Stimulated activated naive CD8-positive, alpha-beta T cell treated with anti-CD3 and anti-CD28 coated beads, Interleukin-15, Interleukin-2, amounts not matched to agents 100 ng/mL and 50 ng/mL, for 24 hours (primary cell): Measurements from ENCODE around the gene ANGPTL8.

Source experiments
- H3K27ac Mint-ChIP-seq: one replicate; pipeline ENCODE4 v1.8.0; 2021; ENCODE audit warnings: mild to moderate bottlenecking, mixed read lengths
- H3K27me3 Mint-ChIP-seq: one replicate; pipeline ENCODE4 v1.8.0; 2021; ENCODE audit warnings: mixed read lengths
- H3K36me3 Mint-ChIP-seq: one replicate; pipeline ENCODE4 v1.8.0; 2021; ENCODE audit warnings: low read depth, mixed read lengths
- H3K4me1 Mint-ChIP-seq: one replicate; pipeline ENCODE4 v1.8.0; 2021; ENCODE audit warnings: low read depth, mixed read lengths
- H3K4me3 Mint-ChIP-seq: one replicate; pipeline ENCODE4 v1.8.0; 2021; ENCODE audit warnings: mild to moderate bottlenecking, mixed read lengths
- H3K9me3 Mint-ChIP-seq: one replicate; pipeline ENCODE4 v1.8.0; 2021; ENCODE audit warnings: mixed read lengths

Gene ANGPTL8

GRCh38 chr19:11274533-11275086 is 35.2 kb downstream of the ANGPTL8 start:
- Mint-ChIP-seq H3K9me3 (no peaks in the 10 kb centered on the region), H3K36me3 (no peaks in the 10 kb centered on the region), H3K4me1 (peaks cover 3% of the 10 kb centered on the region), H3K27ac (no peak overlapping the region), H3K4me3 (no peak overlapping the region), H3K27me3 (peaks cover 36% of the 10 kb centered on the region)

GRCh38 chr19:11278670-11279069 is 39.3 kb downstream of the ANGPTL8 start:
- no peak overlapping the region for H3K27ac Mint-ChIP-seq
- peaks cover 14% of the 10 kb centered on the region for H3K4me1 Mint-ChIP-seq
- H3K36me3 Mint-ChIP-seq: no peaks in the 10 kb centered on the region
- no peak overlapping the region for H3K4me3 Mint-ChIP-seq
- peaks cover 53% of the 10 kb centered on the region for H3K27me3 Mint-ChIP-seq
- H3K9me3 Mint-ChIP-seq: no peaks in the 10 kb centered on the region

- Mint-ChIP-seq H3K9me3 (no peaks in the 10 kb centered on the region), H3K4me1 (peaks cover 14% of the 10 kb centered on the region), H3K27me3 (peaks cover 51% of the 10 kb centered on the region), H3K27ac (peak overlapping the region; percentile 63), H3K4me3 (peak overlapping the region; percentile 39), H3K36me3 (no peaks in the 10 kb centered on the region)
These were observed 40.3 kb downstream of the ANGPTL8 start for GRCh38 chr19:11279505-11280236.

- peaks cover 47% of the 10 kb centered on the region for H3K27me3 Mint-ChIP-seq
- H3K4me3 Mint-ChIP-seq: no peak overlapping the region
- peaks cover 14% of the 10 kb centered on the region for H3K4me1 Mint-ChIP-seq
- H3K36me3 Mint-ChIP-seq: no peaks in the 10 kb centered on the region
- no peaks in the 10 kb centered on the region for H3K9me3 Mint-ChIP-seq
- no peak overlapping the region for H3K27ac Mint-ChIP-seq
These were observed 42.1 kb downstream of the ANGPTL8 start for GRCh38 chr19:11281356-11282049.

GRCh38 chr19:11284515-11284914 is 45.1 kb downstream of the ANGPTL8 start:
- H3K27me3 Mint-ChIP-seq: peaks cover 44% of the 10 kb centered on the region
- no peaks in the 10 kb centered on the region for H3K9me3 Mint-ChIP-seq
- H3K27ac Mint-ChIP-seq: no peak overlapping the region
- no peak overlapping the region for H3K4me3 Mint-ChIP-seq
- H3K4me1 Mint-ChIP-seq: peaks cover 16% of the 10 kb centered on the region
- no peaks in the 10 kb centered on the region for H3K36me3 Mint-ChIP-seq

- H3K27me3 Mint-ChIP-seq: peaks cover 43% of the 10 kb centered on the region
- peaks cover 4% of the 10 kb centered on the region for H3K4me1 Mint-ChIP-seq
- no peaks in the 10 kb centered on the region for H3K36me3 Mint-ChIP-seq
- no peak overlapping the region for H3K4me3 Mint-ChIP-seq
- no peak overlapping the region for H3K27ac Mint-ChIP-seq
- no peaks in the 10 kb centered on the region for H3K9me3 Mint-ChIP-seq
These were observed 47.0 kb downstream of the ANGPTL8 start for GRCh38 chr19:11286312-11286974.

GRCh38 chr19:11288349-11288748 is 48.9 kb downstream of the ANGPTL8 start:
- Mint-ChIP-seq H3K4me1 (peaks cover 4% of the 10 kb centered on the region), H3K27me3 (peaks cover 33% of the 10 kb centered on the region), H3K9me3 (no peaks in the 10 kb centered on the region), H3K4me3 (no peak overlapping the region), H3K36me3 (no peaks in the 10 kb centered on the region), H3K27ac (no peak overlapping the region)

- Mint-ChIP-seq H3K4me1 (peaks cover 4% of the 10 kb centered on the region), H3K4me3 (no peak overlapping the region), H3K27ac (no peak overlapping the region), H3K9me3 (no peaks in the 10 kb centered on the region), H3K27me3 (peaks cover 22% of the 10 kb centered on the region), H3K36me3 (no peaks in the 10 kb centered on the region)
These were observed 50.8 kb downstream of the ANGPTL8 start for GRCh38 chr19:11290256-11290655.

GRCh38 chr19:11291415-11291814 is 52.0 kb downstream of the ANGPTL8 start:
- H3K36me3 Mint-ChIP-seq: no peaks in the 10 kb centered on the region
- peaks cover 4% of the 10 kb centered on the region for H3K4me1 Mint-ChIP-seq
- peaks cover 20% of the 10 kb centered on the region for H3K27me3 Mint-ChIP-seq
- no peaks in the 10 kb centered on the region for H3K9me3 Mint-ChIP-seq
- no peak overlapping the region for H3K27ac Mint-ChIP-seq
- H3K4me3 Mint-ChIP-seq: no peak overlapping the region
